PC-3 (cell line): Measurements from ENCODE around the gene TUBGCP2.

ENCODE experiments used
- CTCF ChIP-seq: fragments of 300-600 bp; sonication (generic); conservative IDR thresholded peaks from 2 replicates; pipeline ENCODE4 v1.5.1; 2017; ENCODE audit warnings: antibody characterized with exemption, low read depth, mild to moderate bottlenecking, low read length
- EZH2 ChIP-seq: fragments of 300-600 bp; sonication (generic); IDR thresholded peaks from one replicate; pipeline ENCODE4 v1.6.1; 2017; ENCODE audit warnings: antibody characterized with exemption, mild to moderate bottlenecking, low read length; ENCODE audit not compliant: unreplicated experiment

DNA sequence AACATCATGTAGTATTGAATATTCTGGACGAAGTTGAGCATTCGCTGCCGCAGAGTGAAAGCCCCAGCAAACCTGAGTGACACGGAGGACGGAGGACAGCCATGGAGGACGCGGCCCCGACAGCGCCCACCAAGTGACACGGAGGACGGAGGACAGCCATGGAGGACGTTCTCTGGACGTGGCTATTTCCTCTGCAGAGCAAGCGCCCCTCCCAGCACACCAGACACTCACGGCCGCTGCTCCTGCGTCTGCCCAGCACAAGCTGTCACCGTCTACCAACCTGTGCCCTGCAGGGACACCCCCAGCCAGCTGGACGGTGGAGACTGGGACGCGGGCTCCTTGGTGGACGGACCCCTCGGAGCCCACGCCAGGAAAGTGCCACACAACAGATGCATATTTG is 24.7 kb downstream of the TUBGCP2 start:
- no peak for TF ChIP-seq CTCF
- no peak for TF ChIP-seq EZH2
